Measurements from ENCODE around the gene GMIP.

The GMIP gene

GRCh38 chr19:19635313-19635702 is 8.1 kb downstream of the GMIP start:
- TF ChIP-seq TEAD4 (IDR thresholded peaks at IDR 0.05): no peak
- TF ChIP-seq NFIC (IDR thresholded peaks at IDR 0.05): no peak
- TF ChIP-seq CEBPB (IDR thresholded peaks at IDR 0.05): no peak
- no peak for TF ChIP-seq EGR1 (IDR thresholded peaks at IDR 0.05)
- no peak for TF ChIP-seq USF1 (IDR thresholded peaks at IDR 0.05)
- TF ChIP-seq EP300 (IDR thresholded peaks at IDR 0.05; ENCODE audit: borderline replicate concordance): no peak
- TF ChIP-seq FOXM1 (IDR thresholded peaks at IDR 0.05; ENCODE audit: borderline replicate concordance, low read depth): no peak
- no peak for TF ChIP-seq TCF12 (IDR thresholded peaks at IDR 0.05; ENCODE audit: low read depth)
- no peak for TF ChIP-seq TAF1 (IDR thresholded peaks at IDR 0.05; ENCODE audit: low read depth)
- TF ChIP-seq ZBTB7A (IDR thresholded peaks at IDR 0.05; ENCODE audit: low read depth): no peak
- TF ChIP-seq YY1 (IDR thresholded peaks at IDR 0.05; ENCODE audit: low read depth): no peak
- no peak for TF ChIP-seq REST (IDR thresholded peaks at IDR 0.05; ENCODE audit: low read depth)
- no peak for TF ChIP-seq MAX (IDR thresholded peaks at IDR 0.05)
- no peak for TF ChIP-seq CREB1 (IDR thresholded peaks at IDR 0.05; ENCODE audit: low read depth)
- no peak for TF ChIP-seq RAD21 (IDR thresholded peaks at IDR 0.05; ENCODE audit: low read depth)

GRCh38 chr19:19634516-19635312 is 8.7 kb downstream of the GMIP start:
- TF ChIP-seq NFIC (IDR thresholded peaks at IDR 0.05) (no peak), MAX (IDR thresholded peaks at IDR 0.05) (no peak), ZBTB7A (IDR thresholded peaks at IDR 0.05; ENCODE audit: low read depth) (no peak), EGR1 (IDR thresholded peaks at IDR 0.05) (no peak), CEBPB (IDR thresholded peaks at IDR 0.05) (no peak), CREB1 (IDR thresholded peaks at IDR 0.05; ENCODE audit: low read depth) (no peak), TCF12 (IDR thresholded peaks at IDR 0.05; ENCODE audit: low read depth) (no peak), USF1 (IDR thresholded peaks at IDR 0.05) (no peak), EP300 (IDR thresholded peaks at IDR 0.05; ENCODE audit: borderline replicate concordance) (no peak), RAD21 (IDR thresholded peaks at IDR 0.05; ENCODE audit: low read depth) (no peak), TAF1 (IDR thresholded peaks at IDR 0.05; ENCODE audit: low read depth) (no peak), TEAD4 (IDR thresholded peaks at IDR 0.05) (no peak), YY1 (IDR thresholded peaks at IDR 0.05; ENCODE audit: low read depth) (no peak), FOXM1 (IDR thresholded peaks at IDR 0.05; ENCODE audit: borderline replicate concordance, low read depth) (no peak), REST (IDR thresholded peaks at IDR 0.05; ENCODE audit: low read depth) (no peak)

GRCh38 chr19:19633711-19634515 is 9.5 kb downstream of the GMIP start:
- TF ChIP-seq CEBPB (IDR thresholded peaks at IDR 0.05): no peak
- TF ChIP-seq NFIC (IDR thresholded peaks at IDR 0.05): no peak
- TF ChIP-seq TAF1 (IDR thresholded peaks at IDR 0.05; ENCODE audit: low read depth): no peak
- TF ChIP-seq TEAD4 (IDR thresholded peaks at IDR 0.05): no peak
- no peak for TF ChIP-seq MAX (IDR thresholded peaks at IDR 0.05)
- no peak for TF ChIP-seq EGR1 (IDR thresholded peaks at IDR 0.05)
- no peak for TF ChIP-seq TCF12 (IDR thresholded peaks at IDR 0.05; ENCODE audit: low read depth)
- no peak for TF ChIP-seq CREB1 (IDR thresholded peaks at IDR 0.05; ENCODE audit: low read depth)
- TF ChIP-seq RAD21 (IDR thresholded peaks at IDR 0.05; ENCODE audit: low read depth): no peak
- TF ChIP-seq EP300 (IDR thresholded peaks at IDR 0.05; ENCODE audit: borderline replicate concordance): no peak
- TF ChIP-seq ZBTB7A (IDR thresholded peaks at IDR 0.05; ENCODE audit: low read depth): no peak
- TF ChIP-seq USF1 (IDR thresholded peaks at IDR 0.05): no peak
- TF ChIP-seq REST (IDR thresholded peaks at IDR 0.05; ENCODE audit: low read depth): no peak
- TF ChIP-seq YY1 (IDR thresholded peaks at IDR 0.05; ENCODE audit: low read depth): no peak
- no peak for TF ChIP-seq FOXM1 (IDR thresholded peaks at IDR 0.05; ENCODE audit: borderline replicate concordance, low read depth)

All from Ishikawa (cell line).